A549 (cell line): ENCODE results near the gene PLCH2. TPM values are rescaled to one million over a fixed set of nuclear protein-coding genes. Genes with fewer than 3 reads are reported as not detected.

Source experiments
- polyA plus RNA-seq, 4 experiments: library from polyadenylated mRNA; depleted of rRNA in 3 of 4; stranded (reverse); fragments of >200 nt; fragmentation: RNase III in 1 of 4; extraction: RNeasy Plus Mini Kit Qiagen cat#74134 plus additional on column Dnase treatment in 1 of 4; gene quantifications; 2 replicates in 3 of 4; 3 replicates in 1 of 4; pipeline ENCODE4 v1.2.3, GENCODE V29; 2011 to 2017

Gene PLCH2
- polyA plus RNA-seq, 2 of the 4 experiments (the other 2 are of a cell fraction), result 0.10 to 0.18 TPM

Other genes starting within 250 kb of the PLCH2 start
- 2.8 and 4.3 TPM in 2 replicates for gene SKI, start 248.0 kb upstream of the PLCH2 start, polyA plus RNA-seq (2011; rRNA removed)
- 11.5 to 12.0 TPM (median 11.5 TPM) in 3 replicates for gene SKI, start 248.0 kb upstream of the PLCH2 start, polyA plus RNA-seq (2017; fragmentation: RNase III; extraction: RNeasy Plus Mini Kit Qiagen cat#74134 plus additional on column Dnase treatment)
- gene MORN1, start 84.7 kb upstream of the PLCH2 start, polyA plus RNA-seq (2011; rRNA removed), result 6.9 and 7.2 TPM in 2 replicates
- 6.8 to 9.5 TPM (median 8.9 TPM) in 3 replicates for gene MORN1, start 84.7 kb upstream of the PLCH2 start, polyA plus RNA-seq (2017; fragmentation: RNase III; extraction: RNeasy Plus Mini Kit Qiagen cat#74134 plus additional on column Dnase treatment)
- 213 and 227 TPM in 2 replicates for gene RER1, start 84.4 kb upstream of the PLCH2 start, polyA plus RNA-seq (2011; rRNA removed)
- gene RER1, start 84.4 kb upstream of the PLCH2 start, polyA plus RNA-seq (2017; fragmentation: RNase III; extraction: RNeasy Plus Mini Kit Qiagen cat#74134 plus additional on column Dnase treatment), result 66.8 to 72.8 TPM (median 72.3 TPM) in 3 replicates
- gene PEX10, start 63.7 kb upstream of the PLCH2 start, polyA plus RNA-seq (2011; rRNA removed), result 12.3 and 12.6 TPM in 2 replicates
- 20.2 to 22.1 TPM (median 20.7 TPM) in 3 replicates for gene PEX10, start 63.7 kb upstream of the PLCH2 start, polyA plus RNA-seq (2017; fragmentation: RNase III; extraction: RNeasy Plus Mini Kit Qiagen cat#74134 plus additional on column Dnase treatment)
- gene PANK4, start 50.3 kb downstream of the PLCH2 start, polyA plus RNA-seq (2011; rRNA removed), result 8.1 and 8.3 TPM in 2 replicates
- 13.4 to 16.1 TPM (median 13.8 TPM) in 3 replicates for gene PANK4, start 50.3 kb downstream of the PLCH2 start, polyA plus RNA-seq (2017; fragmentation: RNase III; extraction: RNeasy Plus Mini Kit Qiagen cat#74134 plus additional on column Dnase treatment)
- gene HES5, start 54.0 kb downstream of the PLCH2 start, polyA plus RNA-seq (2011; rRNA removed), result not detected in 2 replicates
- gene HES5, start 54.0 kb downstream of the PLCH2 start, polyA plus RNA-seq (2017; fragmentation: RNase III; extraction: RNeasy Plus Mini Kit Qiagen cat#74134 plus additional on column Dnase treatment), result not detected in 3 replicates
- gene TNFRSF14, start 80.1 kb downstream of the PLCH2 start, polyA plus RNA-seq (2011; rRNA removed), result 0.16 and 0.29 TPM in 2 replicates
- 0.22 to 0.31 TPM (median 0.25 TPM) in 3 replicates for gene TNFRSF14, start 80.1 kb downstream of the PLCH2 start, polyA plus RNA-seq (2017; fragmentation: RNase III; extraction: RNeasy Plus Mini Kit Qiagen cat#74134 plus additional on column Dnase treatment)
- 4.4 and 6.6 TPM in 2 replicates for gene PRXL2B, start 110.5 kb downstream of the PLCH2 start, polyA plus RNA-seq (2011; rRNA removed)
- gene PRXL2B, start 110.5 kb downstream of the PLCH2 start, polyA plus RNA-seq (2017; fragmentation: RNase III; extraction: RNeasy Plus Mini Kit Qiagen cat#74134 plus additional on column Dnase treatment), result 14.7 to 17.4 TPM (median 16.4 TPM) in 3 replicates
- gene MMEL1, start 156.7 kb downstream of the PLCH2 start, polyA plus RNA-seq (2011; rRNA removed), result not detected in 2 replicates
- not detected in 3 replicates for gene MMEL1, start 156.7 kb downstream of the PLCH2 start, polyA plus RNA-seq (2017; fragmentation: RNase III; extraction: RNeasy Plus Mini Kit Qiagen cat#74134 plus additional on column Dnase treatment)